HUES6 (cell line): ENCODE measurements around the gene KRTAP12-3.
A peak's percentile ranks its signal among the peaks of the same experiment; 100 is the strongest.
"Not testable (repeated sequence)": the region's sequence is repeated elsewhere in the genome, so short reads cannot be mapped to it uniquely, and the experiment has no call there.

Experiments used
- H3K27ac ChIP-seq: 2 replicates; pipeline ENCODE4 v1.7.0; 2013; ENCODE audit warnings: low read depth, mild to moderate bottlenecking, low read length, inconsistent platforms
- H3K27me3 ChIP-seq: 2 replicates; pipeline ENCODE4 v1.6.1; 2013; ENCODE audit warnings: low read length; ENCODE audit not compliant: control insufficient read depth, insufficient read depth
- H3K36me3 ChIP-seq: 2 replicates; pipeline ENCODE4 v1.6.1; 2013; ENCODE audit warnings: low read length; ENCODE audit not compliant: control insufficient read depth, insufficient read depth
- H3K4me1 ChIP-seq: 2 replicates; pipeline ENCODE4 v1.6.1; 2013; ENCODE audit warnings: low read length; ENCODE audit not compliant: control insufficient read depth, insufficient read depth
- H3K4me3 ChIP-seq: 2 replicates; pipeline ENCODE4 v1.5.1; 2013; ENCODE audit warnings: low read depth, low read length
- H3K9ac ChIP-seq: one replicate; pipeline ENCODE4 v1.6.1; 2013; ENCODE audit warnings: mild to moderate bottlenecking, low read length
- H3K9me3 ChIP-seq: 2 replicates; pipeline ENCODE4 v1.6.1; 2013; ENCODE audit warnings: low read depth, low read length; ENCODE audit not compliant: control insufficient read depth, insufficient read depth

KRTAP12-3 gene

GRCh38 chr21:44653656-44654575 lies 3.8 kb upstream of the KRTAP12-3 start:
- no peak overlapping the region for H3K27ac ChIP-seq
- H3K27me3 ChIP-seq: no peaks in the 10 kb centered on the region
- H3K36me3 ChIP-seq: no peaks in the 10 kb centered on the region
- no peaks in the 10 kb centered on the region for H3K9me3 ChIP-seq
- peaks cover 5% of the 10 kb centered on the region for H3K4me1 ChIP-seq
- H3K4me3 ChIP-seq: no peak overlapping the region
- H3K9ac ChIP-seq: no peak overlapping the region

GRCh38 chr21:44654576-44655175 lies 3.1 kb upstream of the KRTAP12-3 start, which contains the start of gene KRTAP12-4:
KRTAP12-4 (minus strand) TSS chr21:44654659; CDS start chr21:44654614, 45 bp downstream.
- no peak within 1 kb of the TSS for H3K9ac ChIP-seq
- H3K4me1 ChIP-seq: peaks cover 9% of the 10 kb centered on the region
- H3K4me3 ChIP-seq: no peak within 1 kb of the TSS
- H3K27ac ChIP-seq: no peak within 1 kb of the TSS
- no peaks in the 10 kb centered on the region for H3K27me3 ChIP-seq
- no peaks in the 10 kb centered on the region for H3K36me3 ChIP-seq
- H3K9me3 ChIP-seq: no peaks in the 10 kb centered on the region

GRCh38 chr21:44656868-44657267 lies 864 bp upstream of the KRTAP12-3 start:
- no peak overlapping the region for H3K27ac ChIP-seq
- no peak overlapping the region for H3K9ac ChIP-seq
- H3K4me1 ChIP-seq: peaks cover 15% of the 10 kb centered on the region
- H3K27me3 ChIP-seq: no peaks in the 10 kb centered on the region
- H3K9me3 ChIP-seq: 0 out of 2 replicates have a peak, but pooled peaks cover 4% of the 10 kb centered on the region
- H3K4me3 ChIP-seq: no peak overlapping the region
- no peaks in the 10 kb centered on the region for H3K36me3 ChIP-seq

GRCh38 chr21:44658541-44658910 lies 794 bp downstream of the KRTAP12-3 start:
- no peak overlapping the region for H3K9ac ChIP-seq
- peaks cover 10% of the 10 kb centered on the region; the same call in 1 of the 2 replicates for H3K9me3 ChIP-seq
- H3K4me1 ChIP-seq: peaks cover 16% of the 10 kb centered on the region
- no peak overlapping the region for H3K27ac ChIP-seq
- no peak overlapping the region for H3K4me3 ChIP-seq
- H3K36me3 ChIP-seq: no peaks in the 10 kb centered on the region
- no peaks in the 10 kb centered on the region for H3K27me3 ChIP-seq

- no peak overlapping the region for H3K4me3 ChIP-seq
- H3K9me3 ChIP-seq: peaks cover 14% of the 10 kb centered on the region; the same call in 1 of the 2 replicates
- no peak overlapping the region for H3K27ac ChIP-seq
- H3K27me3 ChIP-seq: no peaks in the 10 kb centered on the region
- H3K36me3 ChIP-seq: no peaks in the 10 kb centered on the region
- peak overlapping the region; percentile 17 for H3K9ac ChIP-seq
- H3K4me1 ChIP-seq: peaks cover 16% of the 10 kb centered on the region
Measured at GRCh38 chr21:44658913-44659595, 1.3 kb downstream of the KRTAP12-3 start.

GRCh38 chr21:44661567-44661966 lies 3.8 kb downstream of the KRTAP12-3 start:
- Histone ChIP-seq H3K4me1 (peaks cover 16% of the 10 kb centered on the region), H3K9me3 (peaks cover 14% of the 10 kb centered on the region; the same call in 1 of the 2 replicates)
- H3K27ac ChIP-seq, H3K4me3 ChIP-seq, H3K27me3 ChIP-seq, H3K9ac ChIP-seq, H3K36me3 ChIP-seq: not testable (repeated sequence)

- Histone ChIP-seq H3K4me3 (no peak overlapping the region), H3K9me3 (peaks cover 21% of the 10 kb centered on the region), H3K4me1 (peaks cover 7% of the 10 kb centered on the region; the same call in 1 of the 2 replicates), H3K27ac (no peak overlapping the region), H3K27me3 (no peaks in the 10 kb centered on the region), H3K36me3 (no peaks in the 10 kb centered on the region), H3K9ac (no peak overlapping the region)
Measured at GRCh38 chr21:44664691-44665090, 7.0 kb downstream of the KRTAP12-3 start.

- Histone ChIP-seq H3K4me1 (peaks cover 3% of the 10 kb centered on the region; the same call in 1 of the 2 replicates), H3K9me3 (peaks cover 36% of the 10 kb centered on the region), H3K27ac (no peak within 1 kb of the TSS), H3K27me3 (no peaks in the 10 kb centered on the region), H3K9ac (no peak within 1 kb of the TSS), H3K4me3 (no peak within 1 kb of the TSS), H3K36me3 (no peaks in the 10 kb centered on the region)
Measured at GRCh38 chr21:44666401-44667320, 8.9 kb downstream of the KRTAP12-3 start, which contains the start of gene KRTAP12-2. KRTAP12-2 (minus strand) TSS chr21:44666927; CDS start chr21:44666886, 41 bp downstream.

- Histone ChIP-seq H3K27me3 (no peaks in the 10 kb centered on the region), H3K36me3 (no peaks in the 10 kb centered on the region), H3K4me1 (no peaks in the 10 kb centered on the region), H3K4me3 (no peak overlapping the region), H3K9ac (no peak overlapping the region), H3K27ac (no peak overlapping the region), H3K9me3 (peaks cover 35% of the 10 kb centered on the region)
Measured at GRCh38 chr21:44667612-44668011, 9.9 kb downstream of the KRTAP12-3 start.
